ENCODE data around the gene CGRRF1. TPM values are rescaled to one million over a fixed set of nuclear protein-coding genes. Genes with fewer than 3 reads are reported as not detected.

CGRRF1 gene
- polyA plus RNA-seq, 4 donors: 11.9 to 16.5 (median 15.6) TPM

DNA sequence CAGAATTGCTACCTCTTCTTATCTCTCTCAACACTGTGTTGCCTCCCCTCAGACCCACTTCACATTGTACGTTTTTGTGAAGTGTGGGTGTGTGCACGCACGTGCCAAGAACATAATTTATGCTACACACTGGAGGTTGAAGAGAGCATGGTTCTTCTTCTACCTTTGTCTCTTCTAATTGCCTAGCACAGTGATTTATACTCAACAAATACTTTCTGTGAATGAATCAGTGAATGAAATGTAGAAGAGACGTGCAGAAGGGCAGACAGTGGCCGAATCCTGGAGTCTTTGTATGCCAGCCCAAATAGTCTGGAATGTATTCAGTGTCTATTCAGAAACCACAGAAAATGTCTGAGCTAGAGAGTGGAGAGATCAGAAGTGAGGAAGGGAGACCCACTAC is 52.6 kb downstream of the CGRRF1 start:
- FAIRE-seq: no peak

DNA sequence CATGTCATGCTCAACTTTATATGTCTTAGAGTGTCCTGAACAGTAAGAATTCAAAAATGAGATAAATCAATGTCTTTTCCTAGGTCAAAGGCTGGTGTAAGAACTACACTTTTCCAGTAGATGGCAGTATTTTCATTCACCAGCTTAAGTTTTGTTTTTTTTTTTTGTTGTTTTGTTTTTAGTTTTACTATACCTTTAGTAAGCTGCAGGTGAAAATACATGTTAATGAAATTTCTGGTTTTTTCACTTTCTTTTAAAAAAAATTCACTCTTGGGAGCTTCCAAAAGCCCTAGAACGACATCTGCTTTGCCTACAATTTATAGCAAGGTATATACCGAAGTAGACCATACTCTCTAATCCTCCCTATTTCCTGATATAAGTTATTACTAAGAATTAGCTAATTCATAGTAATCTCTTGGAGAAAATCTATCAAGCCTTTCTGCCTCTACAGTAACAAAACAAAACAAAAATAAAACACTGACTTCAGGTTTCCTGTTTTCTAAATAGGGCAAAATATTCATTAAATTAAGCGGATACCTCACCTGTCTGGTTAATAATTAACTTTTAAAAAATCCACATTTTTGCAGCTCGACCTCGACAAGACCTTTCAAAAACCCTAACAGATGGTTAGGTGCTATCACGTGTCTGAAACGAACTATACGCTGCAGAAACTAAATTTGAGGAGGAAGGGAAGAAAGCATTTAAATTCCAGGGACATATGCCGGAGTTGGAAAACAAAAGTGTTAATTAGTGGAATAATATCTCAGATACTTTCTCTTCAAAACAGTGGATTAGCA is 54.6 kb downstream of the CGRRF1 start:
- Histone ChIP-seq H3K36me3 (ENCODE audit: control insufficient read depth in 3 of 3, insufficient read depth in 2 of 3, low read depth in 1 of 3, low read length in 3 of 3) (no peaks in the 10 kb centered on the region), H3K27me3 (ENCODE audit: control insufficient read depth in 3 of 3, insufficient read depth in 3 of 3, low read length in 3 of 3) (no peaks in the 10 kb centered on the region), H3K4me3 (ENCODE audit: low read depth in 1 of 3, low read length in 3 of 3) (peak overlapping the region in 2 of 3 donors; percentile 62 to 86), H3K27ac (ENCODE audit: low read depth in 1 of 3, low read length in 2 of 3) (peak overlapping the region; percentile 96 to 99 (median 98)), H3K4me1 (ENCODE audit: control insufficient read depth in 3 of 3, insufficient read depth in 2 of 3, low read depth in 1 of 3, low read length in 2 of 3) (peaks cover 0 to 9% (median 0%) of the 10 kb centered on the region in 3 donors), H3K9me3 (ENCODE audit: control insufficient read depth in 2 of 2, insufficient read depth in 1 of 2, low read depth in 1 of 2, low read length in 1 of 2) (no peaks in the 10 kb centered on the region)
- FAIRE-seq (no peak), DNase-seq (peak; percentile 57 to 75)
- 1 to 8% (median 6%) methylated on average over 9 of the region's 9 CpGs for WGBS, 3 donors

More for the DNA sequence above, 52.6 kb downstream of the CGRRF1 start:
- Histone ChIP-seq H3K36me3 (ENCODE audit: control insufficient read depth in 3 of 3, insufficient read depth in 2 of 3, low read depth in 1 of 3, low read length in 3 of 3) (no peaks in the 10 kb centered on the region), H3K9me3 (ENCODE audit: control insufficient read depth in 2 of 2, insufficient read depth in 1 of 2, low read depth in 1 of 2, low read length in 1 of 2) (no peaks in the 10 kb centered on the region), H3K27ac (ENCODE audit: low read depth in 1 of 3, low read length in 2 of 3) (no peak overlapping the region), H3K27me3 (ENCODE audit: control insufficient read depth in 3 of 3, insufficient read depth in 3 of 3, low read length in 3 of 3) (no peaks in the 10 kb centered on the region), H3K4me3 (ENCODE audit: low read depth in 1 of 3, low read length in 3 of 3) (no peak overlapping the region), H3K4me1 (ENCODE audit: control insufficient read depth in 3 of 3, insufficient read depth in 2 of 3, low read depth in 1 of 3, low read length in 2 of 3) (peaks cover 0 to 2% (median 0%) of the 10 kb centered on the region in 3 donors)
- DNase-seq: no peak
- 61 to 80% (median 70%) methylated on average over 5 of the region's 5 CpGs for WGBS, 3 donors

DNA sequence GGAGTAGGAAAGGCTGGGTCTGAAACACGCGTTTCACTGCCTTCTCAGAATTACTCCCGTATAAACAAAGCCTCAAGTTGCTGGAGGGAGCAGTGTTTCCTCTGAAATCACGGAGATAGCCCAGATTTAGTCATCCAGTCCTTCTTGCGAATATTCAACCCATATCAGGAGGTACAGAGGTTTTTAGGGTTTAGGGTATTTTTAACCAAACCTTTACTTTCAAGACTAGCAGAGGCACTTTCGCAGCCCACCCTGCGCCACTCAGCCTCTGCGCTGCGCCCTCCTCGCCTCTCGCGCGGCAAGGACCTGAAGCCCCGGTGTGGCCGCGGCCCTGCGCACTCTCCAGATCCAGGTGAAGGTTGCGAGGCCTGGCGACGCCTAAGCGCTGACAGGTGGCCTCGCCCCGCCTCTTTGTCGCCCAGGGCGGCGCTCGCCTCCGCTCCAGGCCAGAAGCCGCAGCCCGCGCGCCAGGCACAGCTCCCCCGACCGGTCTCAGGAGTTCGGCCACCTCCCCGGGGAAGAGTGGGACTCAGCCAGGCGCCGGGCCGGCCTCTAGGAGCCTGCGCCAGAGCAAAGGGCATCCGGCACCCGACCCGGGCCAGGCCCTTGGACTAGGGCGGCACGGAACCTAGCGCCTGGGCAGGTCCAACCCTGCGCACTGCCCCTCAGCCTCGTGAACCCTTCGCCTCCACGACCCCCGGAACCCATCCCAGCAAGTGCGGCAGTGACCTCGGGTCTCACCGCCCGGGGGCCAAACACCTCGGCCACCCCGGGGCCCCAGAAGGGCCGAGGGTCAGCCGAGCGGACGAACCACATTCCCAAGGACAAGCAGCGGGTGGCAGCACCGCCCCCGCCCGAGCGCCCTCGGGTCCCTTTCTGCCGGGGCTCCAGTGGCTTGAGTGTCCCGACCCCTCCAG is 55.4 kb downstream of the CGRRF1 start:
- peak overlapping the region; percentile 62 to 86 (median 65) for H3K4me3 ChIP-seq (ENCODE audit: low read depth in 1 of 3, low read length in 3 of 3)
- H3K36me3 ChIP-seq (ENCODE audit: control insufficient read depth in 3 of 3, insufficient read depth in 2 of 3, low read depth in 1 of 3, low read length in 3 of 3): no peaks in the 10 kb centered on the region
- FAIRE-seq: no peak
- peak; percentile 91 for DNase-seq
- H3K27ac ChIP-seq (ENCODE audit: low read depth in 1 of 3, low read length in 2 of 3): peak overlapping the region; percentile 96 to 99 (median 98)
- WGBS, 3 donors: 0 to 1% (median 0%) methylated on average over 67 to 69 of the region's 69 CpGs
- no peaks in the 10 kb centered on the region for H3K9me3 ChIP-seq (ENCODE audit: control insufficient read depth in 2 of 2, insufficient read depth in 1 of 2, low read depth in 1 of 2, low read length in 1 of 2)
- no peaks in the 10 kb centered on the region for H3K27me3 ChIP-seq (ENCODE audit: control insufficient read depth in 3 of 3, insufficient read depth in 3 of 3, low read length in 3 of 3)
- peaks cover 0 to 9% (median 0%) of the 10 kb centered on the region in 3 donors for H3K4me1 ChIP-seq (ENCODE audit: control insufficient read depth in 3 of 3, insufficient read depth in 2 of 3, low read depth in 1 of 3, low read length in 2 of 3)

DNA sequence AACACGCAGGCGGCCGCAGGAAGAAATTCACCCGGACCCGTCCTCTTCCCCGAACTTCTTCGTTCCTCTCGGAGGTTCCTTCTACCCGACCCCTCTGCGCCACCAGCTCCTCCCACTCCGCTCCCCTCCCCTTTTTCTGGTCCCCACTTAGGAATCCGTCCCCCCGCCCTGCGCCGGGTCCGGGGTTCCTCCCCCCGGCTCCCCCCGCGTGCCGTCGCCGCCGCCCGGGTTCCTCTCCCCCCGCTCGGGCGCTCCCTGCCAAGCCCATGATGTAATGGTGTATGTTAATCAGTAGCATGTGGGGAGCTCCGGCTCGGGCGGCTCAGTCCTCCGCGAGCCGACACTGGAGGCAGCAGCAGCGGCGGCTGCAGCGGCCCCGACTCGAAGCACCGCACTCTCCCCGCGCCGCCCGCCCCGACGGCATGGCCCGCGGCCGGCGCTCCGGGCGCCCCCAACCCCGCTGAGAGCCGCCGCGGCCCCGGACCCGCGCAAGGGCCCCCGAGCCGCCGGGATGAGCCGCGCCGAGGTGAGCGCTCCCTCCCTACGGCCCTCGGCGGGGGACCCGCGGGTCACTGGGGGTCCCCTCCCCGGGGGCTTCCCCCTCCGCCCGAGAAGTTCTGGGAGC is 56.2 kb downstream of the CGRRF1 start:
- Histone ChIP-seq H3K4me1 (ENCODE audit: control insufficient read depth in 3 of 3, insufficient read depth in 2 of 3, low read depth in 1 of 3, low read length in 2 of 3) (peaks cover 0 to 9% (median 0%) of the 10 kb centered on the region in 3 donors), H3K36me3 (ENCODE audit: control insufficient read depth in 3 of 3, insufficient read depth in 2 of 3, low read depth in 1 of 3, low read length in 3 of 3) (no peaks in the 10 kb centered on the region), H3K27me3 (ENCODE audit: control insufficient read depth in 3 of 3, insufficient read depth in 3 of 3, low read length in 3 of 3) (no peaks in the 10 kb centered on the region), H3K4me3 (ENCODE audit: low read depth in 1 of 3, low read length in 3 of 3) (peak overlapping the region; percentile 62 to 86 (median 65)), H3K9me3 (ENCODE audit: control insufficient read depth in 2 of 2, insufficient read depth in 1 of 2, low read depth in 1 of 2, low read length in 1 of 2) (no peaks in the 10 kb centered on the region), H3K27ac (ENCODE audit: low read depth in 1 of 3, low read length in 2 of 3) (peak overlapping the region; percentile 96 to 99 (median 98))
- FAIRE-seq (no peak), DNase-seq (peak; percentile 91 to 96)
- 1% methylated on average over 46 to 73 of the region's 73 CpGs for WGBS, 3 donors

DNA sequence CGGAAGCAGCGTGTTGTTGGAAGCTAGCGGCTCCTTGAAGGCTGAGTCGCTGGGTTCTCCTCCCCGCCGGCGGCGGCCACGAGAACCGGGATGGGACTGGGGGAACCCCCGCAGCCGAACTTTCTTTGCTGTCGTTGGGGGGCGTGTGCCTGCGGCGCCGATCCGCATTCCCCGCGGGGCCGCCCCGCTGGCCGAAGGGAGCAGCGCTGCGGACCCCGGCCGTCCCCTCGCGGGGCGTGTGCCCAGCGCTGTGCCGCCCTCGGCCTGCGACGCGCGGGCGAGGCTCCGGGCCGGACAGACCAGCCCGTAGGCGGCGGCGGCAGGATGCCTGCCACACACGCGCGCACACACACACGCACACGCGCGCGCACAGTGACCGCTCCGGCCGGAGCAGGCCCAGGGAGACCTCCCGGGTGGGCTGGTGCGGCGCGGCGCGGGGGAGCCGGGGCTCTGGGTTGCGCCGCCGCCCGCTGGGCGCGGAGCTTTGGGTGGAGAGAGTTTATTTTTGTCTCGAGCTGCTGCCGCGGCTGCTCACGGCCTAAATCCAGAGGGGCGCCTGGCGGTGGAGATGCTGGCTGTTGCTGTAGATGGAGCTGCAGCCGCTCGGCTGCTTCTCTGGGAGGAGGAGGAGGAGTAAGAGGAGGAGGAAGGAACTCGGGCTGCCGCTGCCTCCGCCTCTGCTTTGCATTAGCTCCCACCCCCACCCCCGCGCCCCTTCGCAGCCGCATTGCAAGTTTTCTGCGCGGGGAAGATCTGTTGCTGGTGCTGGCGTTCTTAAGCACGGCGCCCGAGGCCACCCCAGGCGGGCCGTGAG is 56.9 kb downstream of the CGRRF1 start, which contains the start of gene SAMD4A:
Gene SAMD4A, plus strand, starts transcription at position 719 of the 814 bp plus-strand sequence. CDS start 789 bp downstream, outside the sequence.
- FAIRE-seq: no peak

GRCh38 chr14:54567224-54567638 is 57.5 kb downstream of the CGRRF1 start:
- Histone ChIP-seq H3K4me1 (ENCODE audit: control insufficient read depth in 3 of 3, insufficient read depth in 2 of 3, low read depth in 1 of 3, low read length in 2 of 3) (peaks cover 0 to 9% (median 0%) of the 10 kb centered on the region in 3 donors), H3K36me3 (ENCODE audit: control insufficient read depth in 3 of 3, insufficient read depth in 2 of 3, low read depth in 1 of 3, low read length in 3 of 3) (no peaks in the 10 kb centered on the region), H3K27me3 (ENCODE audit: control insufficient read depth in 3 of 3, insufficient read depth in 3 of 3, low read length in 3 of 3) (no peaks in the 10 kb centered on the region), H3K4me3 (ENCODE audit: low read depth in 1 of 3, low read length in 3 of 3) (peak overlapping the region; percentile 62 to 70 (median 65)), H3K9me3 (ENCODE audit: control insufficient read depth in 2 of 2, insufficient read depth in 1 of 2, low read depth in 1 of 2, low read length in 1 of 2) (peaks cover 0 to 1% of the 10 kb centered on the region in 2 donors), H3K27ac (ENCODE audit: low read depth in 1 of 3, low read length in 2 of 3) (peak overlapping the region; percentile 68 to 99 (median 96))
- DNase-seq: peak in 1 of 2 donors; percentile 10
- WGBS, 3 donors: 0 to 1% (median 0%) methylated on average over 30 to 31 of the region's 31 CpGs
- no peak for FAIRE-seq

More for the DNA sequence above, 56.9 kb downstream of the CGRRF1 start, which contains the start of gene SAMD4A:
- H3K27ac ChIP-seq (ENCODE audit: low read depth in 1 of 3, low read length in 2 of 3): peak within 1 kb of the TSS; percentile 96 to 99 (median 98)
- no peaks in the 10 kb centered on the region for H3K9me3 ChIP-seq (ENCODE audit: control insufficient read depth in 2 of 2, insufficient read depth in 1 of 2, low read depth in 1 of 2, low read length in 1 of 2)
- H3K4me1 ChIP-seq (ENCODE audit: control insufficient read depth in 3 of 3, insufficient read depth in 2 of 3, low read depth in 1 of 3, low read length in 2 of 3): peaks cover 0 to 9% (median 0%) of the 10 kb centered on the region in 3 donors
- DNase-seq: peak; percentile 45 to 86
- no peaks in the 10 kb centered on the region for H3K36me3 ChIP-seq (ENCODE audit: control insufficient read depth in 3 of 3, insufficient read depth in 2 of 3, low read depth in 1 of 3, low read length in 3 of 3)
- peak within 1 kb of the TSS; percentile 62 to 86 (median 65) for H3K4me3 ChIP-seq (ENCODE audit: low read depth in 1 of 3, low read length in 3 of 3)
- no peaks in the 10 kb centered on the region for H3K27me3 ChIP-seq (ENCODE audit: control insufficient read depth in 3 of 3, insufficient read depth in 3 of 3, low read length in 3 of 3)
- 0 to 1% (median 1%) methylated on average over 72 to 91 of the region's 91 CpGs for WGBS, 3 donors

- WGBS, 3 donors: 1 to 2% (median 1%) methylated on average over 43 to 70 of the region's 70 CpGs
- peak; percentile 33 to 69 for DNase-seq
- no peak for FAIRE-seq
Observed at GRCh38 chr14:54567639-54568561, 58.2 kb downstream of the CGRRF1 start.

More at GRCh38 chr14:54567639-54568561, 58.2 kb downstream of the CGRRF1 start:
- Histone ChIP-seq H3K4me3 (ENCODE audit: low read depth in 1 of 3, low read length in 3 of 3) (peak overlapping the region; percentile 62 to 70 (median 65)), H3K27me3 (ENCODE audit: control insufficient read depth in 3 of 3, insufficient read depth in 3 of 3, low read length in 3 of 3) (no peaks in the 10 kb centered on the region), H3K4me1 (ENCODE audit: control insufficient read depth in 3 of 3, insufficient read depth in 2 of 3, low read depth in 1 of 3, low read length in 2 of 3) (peaks cover 0 to 9% (median 0%) of the 10 kb centered on the region in 3 donors), H3K36me3 (ENCODE audit: control insufficient read depth in 3 of 3, insufficient read depth in 2 of 3, low read depth in 1 of 3, low read length in 3 of 3) (no peaks in the 10 kb centered on the region), H3K9me3 (ENCODE audit: control insufficient read depth in 2 of 2, insufficient read depth in 1 of 2, low read depth in 1 of 2, low read length in 1 of 2) (peaks cover 2 to 4% of the 10 kb centered on the region in 2 donors), H3K27ac (ENCODE audit: low read depth in 1 of 3, low read length in 2 of 3) (peak overlapping the region in 2 of 3 donors; percentile 68 to 96)
